HEK293T (cell line): ENCODE measurements around the gene ZNF487.

Experiments
- FOXA1 ChIP-seq: fragments of 450-650 bp; IDR thresholded peaks from 2 replicates; pipeline ENCODE4 v1.6.1; 2016; ENCODE audit warnings: mild to moderate bottlenecking
- TARDBP ChIP-seq: fragments of 450-650 bp; IDR thresholded peaks from 2 replicates; pipeline ENCODE4 v1.6.1; 2016
- TF ChIP-seq, protein P1 (sequence below): fragments of 450-650 bp; IDR thresholded peaks from 2 replicates; pipeline ENCODE4 v1.6.1; 2016

DNA sequence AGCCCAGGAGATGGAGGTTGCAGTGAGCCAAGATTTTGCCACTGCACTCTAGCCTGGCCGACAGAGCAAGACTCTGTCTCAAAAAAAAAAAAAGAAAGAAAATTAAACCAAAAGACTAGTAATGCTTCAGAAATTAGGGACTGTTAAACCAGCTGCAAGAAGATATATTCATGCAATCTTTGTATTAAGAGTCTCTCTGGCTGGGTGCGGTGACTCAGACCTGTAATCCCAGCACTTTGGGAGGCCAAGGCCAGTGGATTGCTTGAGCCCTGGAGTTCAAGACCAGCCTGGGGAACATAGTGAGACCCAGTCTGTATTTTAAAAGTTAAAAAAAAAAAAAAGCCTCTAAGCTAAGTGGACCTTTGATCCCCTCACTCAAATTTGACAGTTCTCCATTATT, 25.4 kb upstream of the ZNF487 start:
- TF ChIP-seq, protein P1, sequence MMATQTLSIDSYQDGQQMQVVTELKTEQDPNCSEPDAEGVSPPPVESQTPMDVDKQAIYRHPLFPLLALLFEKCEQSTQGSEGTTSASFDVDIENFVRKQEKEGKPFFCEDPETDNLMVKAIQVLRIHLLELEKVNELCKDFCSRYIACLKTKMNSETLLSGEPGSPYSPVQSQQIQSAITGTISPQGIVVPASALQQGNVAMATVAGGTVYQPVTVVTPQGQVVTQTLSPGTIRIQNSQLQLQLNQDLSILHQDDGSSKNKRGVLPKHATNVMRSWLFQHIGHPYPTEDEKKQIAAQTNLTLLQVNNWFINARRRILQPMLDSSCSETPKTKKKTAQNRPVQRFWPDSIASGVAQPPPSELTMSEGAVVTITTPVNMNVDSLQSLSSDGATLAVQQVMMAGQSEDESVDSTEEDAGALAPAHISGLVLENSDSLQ: no peak
- TF ChIP-seq TARDBP (no peak), FOXA1 (no peak)
